22Rv1 (cell line): Measurements from ENCODE around the gene DOCK3.
"Not testable (repeated sequence)": the region's sequence is repeated elsewhere in the genome, so short reads cannot be mapped to it uniquely, and the experiment has no call there.

ENCODE experiments used
- H3K27ac ChIP-seq: fragments of 450-650 bp; 2 replicates; pipeline ENCODE4 v1.5.1; 2017
- CTCF ChIP-seq: fragments of 450-650 bp; IDR thresholded peaks from 2 replicates; pipeline ENCODE4 v1.5.1; 2017; ENCODE audit warnings: mild to moderate bottlenecking
- ZFX ChIP-seq: fragments of 450-650 bp; IDR thresholded peaks from 2 replicates; pipeline ENCODE4 v1.6.1; 2017; ENCODE audit warnings: antibody characterized with exemption, borderline replicate concordance

The DOCK3 gene

GRCh38 chr3:50819882-50820281 lies 145.2 kb downstream of the DOCK3 start:
- TF ChIP-seq CTCF (no peak), ZFX (no peak)
- no peak overlapping the region for H3K27ac ChIP-seq

- no peak overlapping the region for H3K27ac ChIP-seq
- TF ChIP-seq CTCF = no peak
- TF ChIP-seq ZFX = no peak
These were observed 151.1 kb downstream of the DOCK3 start for GRCh38 chr3:50825841-50826240.

- no peak overlapping the region for H3K27ac ChIP-seq
- TF ChIP-seq ZFX = no peak
- no peak for TF ChIP-seq CTCF
These were observed 155.7 kb downstream of the DOCK3 start for GRCh38 chr3:50830451-50830850.

- H3K27ac ChIP-seq = not testable (repeated sequence)
These were observed 156.3 kb downstream of the DOCK3 start for GRCh38 chr3:50831009-50831408.

GRCh38 chr3:50840983-50841489 lies 166.3 kb downstream of the DOCK3 start:
- TF ChIP-seq ZFX (no peak), CTCF (no peak)
- H3K27ac ChIP-seq = no peak overlapping the region

- no peak for TF ChIP-seq ZFX
- TF ChIP-seq CTCF = no peak
- H3K27ac ChIP-seq = no peak overlapping the region
These were observed 173.6 kb downstream of the DOCK3 start for GRCh38 chr3:50848308-50848707.

- H3K27ac ChIP-seq = no peak overlapping the region
- TF ChIP-seq CTCF (no peak), ZFX (no peak)
These were observed 176.1 kb downstream of the DOCK3 start for GRCh38 chr3:50850639-50851511.
